Bronchus fibroblast of lung (primary cell): ENCODE measurements around the gene CTSE. TPM values are rescaled to one million over a fixed set of nuclear protein-coding genes. Genes with fewer than 3 reads are reported as not detected.

Experiments
- total RNA-seq: library from RNA; depleted of rRNA; stranded (reverse); fragments of >200 nt; gene quantifications from 2 replicates; pipeline ENCODE4 v1.2.3, GENCODE V29; 2015

The CTSE gene
- not detected in 2 replicates for total RNA-seq

GRCh38 chr1:206023695-206024094 lies at the start of gene CTSE:
Gene CTSE (minus strand): TSS chr1:206023895. CDS start chr1:206023791, 104 bp downstream.

GRCh38 chr1:206052919-206053610 lies 29.4 kb upstream of the CTSE start, which contains the start of gene RHEX:
Gene RHEX (plus strand): TSS chr1:206053173. CDS start chr1:206097829, 44,656 bp downstream.

GRCh38 chr1:206002871-206003801 lies 20.6 kb downstream of the CTSE start, which contains the start of gene RAB7B:
Gene RAB7B (minus strand): TSS chr1:206003395. CDS start chr1:205994135, 9,260 bp downstream.

Other genes starting within 250 kb of the CTSE start
- gene RAB29, start 248.4 kb downstream of the CTSE start, total RNA-seq: 4.3 and 5.5 TPM in 2 replicates
- 10.1 and 13.4 TPM in 2 replicates for gene SLC41A1, start 210.7 kb downstream of the CTSE start, total RNA-seq
- under 0.01 TPM in 1 of 2 replicates, not detected in the other for gene PM20D1, start 173.8 kb downstream of the CTSE start, total RNA-seq
- gene SLC26A9, start 80.4 kb downstream of the CTSE start, total RNA-seq: not detected in 2 replicates
- gene RAB7B, start 20.5 kb downstream of the CTSE start, total RNA-seq: 3.2 and 3.4 TPM in 2 replicates
- not detected in 2 replicates for gene RHEX, start 29.3 kb upstream of the CTSE start, total RNA-seq
- not detected in 2 replicates for gene AVPR1B, start 93.5 kb upstream of the CTSE start, total RNA-seq
- gene FAM72A, start 178.9 kb upstream of the CTSE start, total RNA-seq: 6.7 and 10.3 TPM in 2 replicates
- 37.2 and 40.3 TPM in 2 replicates for gene SRGAP2, start 179.6 kb upstream of the CTSE start, total RNA-seq